HG02884 (cell line): Measurements from ENCODE around the gene APLF.
A peak's percentile ranks its signal among the peaks of the same experiment; 100 is the strongest.
"Not testable (repeated sequence)": the region's sequence is repeated elsewhere in the genome, so short reads cannot be mapped to it uniquely, and the experiment has no call there.

Source experiments
- ATAC-seq: cut with Tn5 transposase; IDR thresholded peaks from one replicate; pipeline ENCODE4 v1.9.1; 2021; ENCODE audit warnings: mild to moderate bottlenecking, moderate library complexity; ENCODE audit not compliant: unreplicated experiment

Gene APLF

DNA sequence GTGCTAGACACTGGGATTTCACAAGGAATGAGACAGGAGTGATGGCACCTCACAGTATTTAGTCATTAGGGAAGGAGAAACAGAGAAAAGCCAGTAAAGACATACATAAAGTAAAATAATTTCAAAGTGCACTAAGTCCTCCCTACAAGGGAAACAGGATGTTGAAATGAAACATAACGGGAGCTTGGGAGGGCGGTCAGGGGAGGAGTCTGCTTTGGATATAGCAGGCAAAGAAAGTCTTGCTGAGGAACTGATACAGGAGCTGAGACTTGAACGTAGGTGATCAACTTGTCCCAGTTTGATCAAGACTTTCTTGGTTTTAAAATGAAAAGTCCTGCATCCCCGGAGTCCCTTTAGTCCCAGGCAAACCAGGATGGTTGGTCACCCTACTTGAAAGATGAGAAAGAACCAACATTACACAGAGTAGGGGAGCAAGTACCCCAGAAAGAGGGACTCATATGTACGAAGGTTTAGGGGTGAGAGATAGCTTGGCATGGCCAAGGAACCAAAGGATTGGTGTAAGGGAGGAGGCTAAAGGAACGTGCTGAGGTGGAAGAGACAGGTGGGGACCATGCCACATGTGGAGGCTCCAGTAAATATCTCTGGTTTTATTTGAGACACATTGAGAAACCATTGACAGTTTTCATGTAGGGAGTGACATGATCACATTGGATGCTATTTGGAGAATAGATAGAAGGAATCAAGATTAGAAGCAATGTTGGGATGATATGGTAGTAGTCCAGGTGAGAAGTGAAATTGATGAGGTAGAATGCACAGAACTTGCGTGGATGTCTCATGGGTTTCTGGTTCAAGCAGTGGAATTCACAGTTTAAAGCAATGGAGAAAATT is 28.7 kb upstream of the APLF start:
- ATAC-seq, result no peak

DNA sequence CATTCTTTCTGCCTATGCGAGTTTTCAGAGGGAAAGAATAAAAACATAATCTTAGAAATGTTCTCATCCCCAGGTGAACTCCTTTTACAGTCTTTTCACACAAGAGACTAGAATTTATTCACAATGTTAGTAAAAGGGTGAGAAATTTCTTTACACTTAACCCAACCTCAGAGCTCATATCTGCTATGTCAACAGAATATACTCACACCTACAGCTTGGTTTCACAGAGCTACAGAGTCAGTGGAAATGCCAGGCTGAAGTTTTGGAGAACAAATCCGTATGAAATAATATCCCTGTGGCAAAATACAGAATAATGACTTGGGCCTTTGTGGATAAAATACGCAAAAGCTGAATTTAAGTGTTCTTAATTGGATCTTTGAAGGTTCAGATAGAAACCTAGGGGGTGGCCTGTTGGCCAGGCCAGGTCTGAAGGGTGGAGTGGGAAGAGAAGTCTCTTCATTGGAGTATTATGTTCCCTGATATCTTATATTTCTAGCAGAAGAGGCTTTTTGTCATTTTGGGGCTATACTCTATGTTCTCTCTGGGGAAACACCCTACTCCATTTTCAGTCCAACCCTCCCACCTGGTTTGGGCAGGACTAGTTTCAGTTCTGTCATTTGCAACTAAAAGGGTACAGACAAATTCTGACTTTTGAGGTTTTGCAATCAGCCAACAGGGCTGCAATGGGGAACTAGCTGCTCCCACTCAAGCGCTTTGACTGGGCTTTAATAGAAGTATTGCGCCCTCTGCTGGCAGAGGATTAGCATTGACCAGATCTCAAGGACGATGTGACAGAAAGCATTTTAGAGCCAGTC is 26.0 kb upstream of the APLF start:
- ATAC-seq, result peak; percentile 95

DNA sequence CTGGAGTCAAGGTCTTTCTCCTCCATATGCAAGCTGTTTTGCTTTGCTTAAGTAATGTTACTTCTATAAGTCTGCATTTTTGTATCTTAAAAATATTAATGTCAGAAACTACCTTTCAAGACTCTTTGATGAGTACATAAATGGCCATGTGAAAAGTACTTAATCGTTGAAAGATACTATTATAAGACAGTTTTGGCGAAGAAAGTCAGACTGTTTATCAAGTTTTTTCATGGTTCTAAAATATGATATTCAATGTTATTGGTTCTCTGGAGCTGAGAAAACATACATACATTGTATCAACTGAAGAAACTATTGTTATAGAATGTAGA is 25.4 kb upstream of the APLF start:
- no peak for ATAC-seq

DNA sequence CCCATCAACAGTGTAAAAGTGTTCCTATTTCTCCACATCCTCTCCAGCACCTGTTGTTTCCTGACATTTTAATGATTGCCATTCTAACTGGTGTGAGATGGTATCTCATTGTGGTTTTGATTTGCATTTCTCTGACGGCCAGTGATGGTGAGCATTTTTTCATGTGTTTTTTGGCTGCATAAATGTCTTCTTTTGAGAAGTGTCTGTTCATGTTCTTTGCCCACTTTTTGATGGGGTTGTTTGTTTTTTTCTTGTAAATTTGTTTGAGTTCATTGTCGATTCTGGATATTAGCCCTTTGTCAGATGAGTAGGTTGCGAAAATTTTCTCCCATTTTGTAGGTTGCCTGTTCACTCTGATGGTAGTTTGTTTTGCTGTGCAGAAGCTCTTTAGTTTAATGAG is 21.0 kb upstream of the APLF start:
- ATAC-seq, result not testable (repeated sequence)

GRCh38 chr2:68447118-68447517 is 20.3 kb upstream of the APLF start:
- no peak for ATAC-seq

DNA sequence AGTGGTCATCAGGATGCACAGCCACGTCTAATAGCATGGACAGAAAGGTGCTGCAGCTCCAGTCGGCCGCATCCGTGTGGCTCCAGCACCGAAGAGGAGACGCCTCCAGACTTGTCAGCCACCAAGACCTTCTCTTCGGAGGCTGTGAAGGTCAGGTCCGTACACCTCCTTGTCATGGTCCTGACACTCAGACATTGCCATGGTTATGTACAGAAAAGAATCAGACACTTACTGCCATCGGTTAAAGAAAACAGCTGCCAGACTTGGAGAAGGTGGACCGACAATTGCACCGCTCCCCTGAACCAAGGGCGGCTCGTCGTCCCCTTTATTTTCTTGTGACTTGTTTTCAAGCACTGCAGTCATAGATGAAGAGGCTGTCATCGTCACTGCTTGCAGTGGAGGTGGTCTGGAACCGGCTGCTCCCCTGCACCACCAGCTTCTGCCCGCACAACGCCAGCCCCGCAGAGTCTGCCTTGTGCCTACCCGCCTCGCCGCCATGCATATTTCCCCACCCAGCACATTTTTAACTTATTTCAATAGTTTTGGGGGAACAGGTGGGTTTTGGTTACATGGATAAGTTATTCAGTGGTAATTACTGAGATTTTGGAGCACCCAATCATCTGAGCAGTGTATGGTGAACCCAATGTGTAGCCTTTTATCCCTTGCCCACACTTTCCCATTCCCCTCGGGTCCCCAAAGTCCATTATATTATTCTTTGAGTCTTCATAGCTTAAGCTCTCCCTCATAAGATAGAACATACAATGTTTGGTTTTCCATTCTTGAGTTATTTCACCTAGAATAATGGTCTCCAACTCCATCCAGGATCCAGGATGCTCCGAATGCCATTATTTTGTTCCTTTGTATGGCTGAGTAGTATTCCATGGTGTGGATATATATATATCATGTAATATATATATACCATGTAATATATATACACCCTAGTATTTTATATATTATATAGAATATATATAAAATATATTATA is 18.4 kb upstream of the APLF start:
- no peak for ATAC-seq

DNA sequence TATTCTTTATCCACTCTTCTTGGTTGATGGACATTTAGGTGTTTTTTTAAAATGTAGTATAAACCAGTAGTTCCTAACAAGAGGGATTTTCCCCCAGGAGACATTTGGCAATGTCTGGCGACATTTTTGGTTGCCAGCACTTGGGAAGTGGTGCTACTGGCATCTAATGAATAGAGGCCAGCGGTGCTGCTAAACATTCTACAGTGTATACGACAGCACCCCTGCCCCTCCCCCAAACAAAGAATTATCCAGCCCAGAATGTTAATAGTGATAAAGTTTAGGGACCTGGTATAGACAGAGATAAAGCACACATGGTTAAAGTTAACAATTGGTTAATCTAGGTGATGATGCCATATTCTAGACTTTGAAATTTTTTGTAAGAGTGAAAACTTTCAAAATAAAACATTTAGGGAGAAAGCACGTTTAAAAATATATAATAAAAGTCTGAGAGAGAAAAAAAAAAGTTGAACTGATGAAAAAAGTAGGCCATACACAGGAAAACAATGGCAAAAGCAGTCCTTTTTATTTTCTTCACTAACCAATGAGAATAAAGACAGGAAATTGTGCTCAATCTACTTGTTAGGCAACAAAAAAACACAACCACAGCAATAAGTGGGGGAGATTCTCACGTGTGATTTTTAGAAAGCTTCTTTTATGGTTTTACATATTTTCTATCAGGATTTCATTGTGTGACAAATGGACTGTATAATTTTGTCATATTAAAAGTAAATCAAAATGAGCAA is 15.1 kb upstream of the APLF start:
- ATAC-seq, result no peak

- no peak for ATAC-seq
These were observed 13.5 kb upstream of the APLF start for GRCh38 chr2:68453761-68454360.

- ATAC-seq, result no peak
These were observed 12.7 kb upstream of the APLF start for GRCh38 chr2:68454719-68455118.

DNA sequence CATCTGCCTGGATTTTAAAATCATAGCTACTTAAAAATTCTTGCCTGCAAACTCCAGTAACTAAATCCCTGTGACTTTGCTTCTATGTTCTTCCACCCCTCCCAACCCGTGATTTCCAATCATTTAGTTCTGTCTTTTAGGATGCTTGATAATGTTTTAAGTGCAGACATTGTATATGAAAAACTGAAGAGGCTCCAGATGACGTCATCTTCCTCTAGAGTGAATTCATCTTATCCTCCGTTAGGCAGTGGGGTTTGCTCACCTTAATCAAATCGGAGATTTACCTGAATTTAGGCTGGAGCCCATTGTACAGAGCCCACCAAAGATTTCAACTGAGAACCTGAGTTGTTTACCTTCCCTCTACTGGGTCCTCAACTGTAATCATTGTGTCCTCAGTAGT is 11.2 kb upstream of the APLF start:
- no peak for ATAC-seq

GRCh38 chr2:68458981-68459380 is 8.4 kb upstream of the APLF start:
- ATAC-seq, result no peak

GRCh38 chr2:68463287-68463877 is 4.0 kb upstream of the APLF start:
- no peak for ATAC-seq

GRCh38 chr2:68464651-68465050 is 2.7 kb upstream of the APLF start:
- no peak for ATAC-seq

DNA sequence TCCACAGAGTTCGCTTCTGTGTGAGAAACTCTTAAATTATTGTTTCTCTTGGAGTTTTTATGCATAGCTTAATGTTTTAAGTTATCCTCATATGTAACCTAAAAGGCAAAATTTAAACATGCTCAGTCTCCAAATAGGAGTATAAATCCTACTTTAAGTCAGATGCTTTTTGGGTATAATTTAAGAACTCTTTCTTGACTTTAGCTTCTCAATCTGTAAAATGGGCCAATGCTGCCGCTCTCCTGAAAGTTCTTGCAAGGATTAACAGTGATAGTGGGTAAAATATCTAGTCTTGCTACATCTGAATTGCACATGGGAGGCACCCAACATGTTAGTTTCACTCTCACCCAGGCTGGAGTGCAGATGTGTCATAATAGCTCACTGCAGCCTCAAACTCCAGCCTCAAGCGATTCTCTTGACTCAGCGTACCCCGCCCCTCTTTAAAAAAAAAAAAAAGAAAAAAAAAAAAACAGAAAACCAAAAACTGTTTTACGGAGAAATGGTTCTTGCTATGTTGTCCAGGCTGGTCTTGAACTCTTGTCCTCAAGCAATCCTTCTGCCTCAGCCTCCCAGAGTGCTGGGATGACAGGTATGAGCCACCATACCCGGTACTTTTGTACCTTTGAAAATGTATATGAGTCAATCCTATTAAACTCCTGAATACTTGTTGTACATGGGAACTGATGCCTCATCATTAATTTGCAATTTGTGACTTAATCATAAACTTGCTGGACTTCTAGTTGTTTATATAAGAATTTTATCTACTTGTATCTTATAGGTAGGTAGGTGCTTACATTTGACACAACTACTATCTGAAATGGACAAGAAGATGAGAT is 2.1 kb upstream of the APLF start:
- no peak for ATAC-seq

DNA sequence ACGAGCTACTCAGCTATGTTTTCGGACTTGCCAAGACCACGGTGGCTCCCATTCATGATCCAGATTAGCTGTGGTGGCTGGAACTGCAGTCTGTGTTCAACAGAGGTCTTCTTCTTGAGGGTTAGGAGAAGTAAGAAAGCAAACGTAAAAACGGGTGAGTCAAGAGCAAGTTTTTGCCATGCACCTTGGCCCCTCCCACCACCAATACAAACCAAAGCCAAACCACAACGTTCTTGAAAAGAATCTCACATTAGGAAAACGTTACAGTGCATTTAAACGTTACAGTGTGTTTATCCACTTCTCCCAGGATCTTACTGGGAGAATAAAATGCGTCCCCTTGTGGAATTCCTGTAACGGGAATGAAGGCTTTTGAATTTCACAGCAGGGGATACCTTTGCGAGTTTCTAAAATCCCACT is 1.0 kb upstream of the APLF start:
- ATAC-seq, result no peak

DNA sequence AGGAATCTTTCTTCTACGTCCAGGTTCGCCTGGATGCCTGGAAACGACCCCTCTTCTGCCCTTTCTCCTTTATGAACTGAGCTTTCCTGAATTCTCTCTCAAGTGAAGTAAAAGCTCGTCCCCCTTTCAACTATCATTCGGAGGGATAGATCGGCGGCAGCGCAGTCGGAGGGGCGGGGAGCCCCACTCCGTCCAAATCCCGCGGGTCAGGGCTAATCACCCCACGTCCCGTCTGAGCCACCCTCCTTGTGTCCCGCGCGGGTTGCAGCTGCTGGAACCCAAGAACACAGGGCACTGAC is 658 bp upstream of the APLF start:
- ATAC-seq, result peak; percentile 21

GRCh38 chr2:68468801-68469200 is 1.4 kb downstream of the APLF start:
- no peak for ATAC-seq

DNA sequence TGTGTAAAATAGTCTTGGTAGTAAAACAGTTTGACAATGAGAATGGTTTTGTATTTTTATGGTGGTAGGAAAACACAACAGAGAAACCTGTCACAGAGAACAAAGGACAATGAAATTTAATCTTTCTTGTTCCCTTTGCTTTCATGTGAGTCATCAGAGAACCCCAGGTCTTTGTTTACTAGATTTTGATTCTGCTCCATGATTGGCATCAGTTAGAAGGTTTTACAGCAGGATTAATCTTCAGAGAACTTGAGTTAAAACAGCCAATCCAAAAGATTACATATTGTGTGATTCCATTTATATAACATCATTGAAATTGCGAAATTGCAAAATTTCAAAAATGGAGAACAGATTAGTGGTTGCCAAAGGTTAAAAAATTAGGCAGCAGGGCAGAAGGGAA is 2.5 kb downstream of the APLF start:
- ATAC-seq, result no peak

- ATAC-seq, result no peak
These were observed 4.0 kb downstream of the APLF start for GRCh38 chr2:68471385-68471784.
